ENCODE measurements around the gene PRXL2C.

DNA sequence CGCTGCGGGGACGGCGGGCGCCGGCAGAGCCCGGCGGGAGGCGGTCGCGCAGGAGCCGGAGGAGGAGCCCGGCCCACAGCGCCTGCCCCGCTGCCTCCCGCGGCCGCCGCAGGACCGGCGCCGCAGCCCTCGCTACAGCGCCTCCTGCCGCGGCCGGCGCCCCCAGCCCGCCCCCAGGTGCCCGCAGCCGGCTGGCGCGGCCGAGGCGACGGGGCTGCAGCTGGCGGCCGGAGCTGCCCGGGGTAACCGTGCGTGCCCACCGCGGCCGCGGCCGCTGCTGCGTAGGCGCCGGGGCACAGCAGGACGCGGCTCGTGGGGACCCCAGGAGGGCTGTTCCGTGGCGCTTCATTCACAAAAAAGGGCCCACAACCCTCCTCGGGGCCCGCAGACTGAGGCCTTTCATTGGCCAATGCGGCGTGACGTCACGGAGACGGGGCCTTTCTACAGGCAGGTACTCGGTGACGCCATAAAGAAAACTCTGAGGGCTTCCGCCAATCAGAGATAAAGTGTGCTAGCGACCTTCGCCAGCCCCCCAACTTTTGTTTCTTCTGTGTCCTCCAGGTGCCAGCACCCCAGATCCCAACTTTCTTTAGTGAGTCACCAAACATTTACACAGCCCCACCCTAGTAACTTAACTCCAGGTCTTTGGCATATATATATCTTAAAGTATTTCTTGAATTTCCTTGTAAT is 35.5 kb downstream of the PRXL2C start, which contains the start of gene CDC14B:
- TF ChIP-seq PREB (CRISPR knock-in tag; IDR thresholded peaks at IDR 0.05) (no peak), POLR2A (conservative IDR thresholded peaks at IDR 0.05) (no peak)
